OCI-LY1 (cell line): Measurements from ENCODE around the gene PSKH1.

Source experiments
- CTCF ChIP-seq: fragments of 200-600 bp; sonication (generic), shearing (Covaris generic); IDR thresholded peaks from 2 replicates; pipeline ENCODE4 v1.5.1; 2017; ENCODE audit warnings: mild to moderate bottlenecking, antibody characterized with exemption, low read length, moderate library complexity, mixed read lengths
- EZH2 ChIP-seq: fragments of 200-600 bp; sonication (generic), shearing (Covaris generic); IDR thresholded peaks from 2 replicates; pipeline ENCODE4 v1.8.0; 2017; ENCODE audit warnings: borderline replicate concordance, mixed run types, mild to moderate bottlenecking, antibody characterized with exemption, low read length, moderate library complexity, mixed read lengths

GRCh38 chr16:67845291-67846062, 47.6 kb upstream of the PSKH1 start:
- no peak for TF ChIP-seq CTCF
- TF ChIP-seq EZH2, result no peak
